ENCODE measurements around the gene ADRB2. TPM values are rescaled to one million over a fixed set of nuclear protein-coding genes. Genes with fewer than 3 reads are reported as not detected.

ADRB2 gene
- total RNA-seq, 1 experiment from 2014 or later, result 0.26 TPM

DNA sequence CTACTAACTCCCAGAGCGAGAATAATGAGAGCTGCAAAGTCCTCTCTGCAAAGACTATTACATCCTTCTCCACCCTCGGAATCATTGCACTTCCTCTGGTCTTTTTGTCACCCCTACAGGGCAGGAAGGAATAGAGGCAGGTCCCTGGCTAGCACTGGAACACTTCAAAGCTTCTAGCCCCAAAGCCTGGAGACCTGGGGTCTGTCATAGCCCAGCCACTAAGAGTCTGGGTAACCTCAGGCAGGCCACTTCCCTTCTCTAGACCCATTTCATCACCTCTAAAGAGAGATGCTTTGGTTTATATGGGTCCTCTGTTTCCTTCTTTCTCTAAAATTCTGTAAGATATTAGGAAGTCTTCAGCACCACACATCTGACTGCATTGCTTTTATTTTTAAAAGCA lies 6.7 kb downstream of the ADRB2 start:
- peak overlapping the region in 1 of 3 experiments; percentile 15; a peak in 2 of 7 replicates for H3K27ac Mint-ChIP-seq
- Histone ChIP-seq H3K4me2 (ENCODE audit: insufficient read depth, insufficient read length, low read length) (no peak overlapping the region), H3K23me2 (ENCODE audit: insufficient read length, low read depth, low read length, poor library complexity, severe bottlenecking) (no peaks in the 10 kb centered on the region), H2BK120ac (ENCODE audit: low read depth, low read length, poor library complexity, severe bottlenecking) (no peak overlapping the region), H3K27me3 (ENCODE audit: insufficient read depth, low read length) (no peaks in the 10 kb centered on the region), H3T11ph (ENCODE audit: low read length) (no peak overlapping the region), H3K9ac (ENCODE audit: extremely low read depth, insufficient read length, low read length) (no peak overlapping the region), H2BK12ac (ENCODE audit: insufficient read length, low read depth, low read length) (no peak overlapping the region), H3K9me3 (ENCODE audit: control insufficient read depth, low read depth, low read length) (no peaks in the 10 kb centered on the region), H2BK15ac (ENCODE audit: low read depth, low read length) (no peak overlapping the region), H2BK20ac (ENCODE audit: low read depth, low read length, poor library complexity, severe bottlenecking) (no peak overlapping the region), H3K23ac (ENCODE audit: insufficient read length, low read depth, low read length) (no peak overlapping the region), H2AK5ac (ENCODE audit: insufficient read length, low read length) (no peak overlapping the region), H2BK5ac (ENCODE audit: insufficient read length, low read length) (no peak overlapping the region), H3K79me1 (ENCODE audit: insufficient read depth, low read depth, low read length, poor library complexity, severe bottlenecking) (no peaks in the 10 kb centered on the region), H2AFZ (ENCODE audit: low read length) (no peak overlapping the region), H4K5ac (ENCODE audit: insufficient read length, low read depth, low read length) (no peak overlapping the region), H4K8ac (replicated peaks; ENCODE audit: insufficient read length, low read depth, low read length) (no peak overlapping the region), H3K79me2 (ENCODE audit: insufficient read depth, low read length) (no peaks in the 10 kb centered on the region), H4K91ac (ENCODE audit: insufficient read length, low read depth, low read length) (no peak overlapping the region), H3K14ac (ENCODE audit: insufficient read depth, low read length) (peak overlapping the region; percentile 62; the same call in 1 of the 2 replicates), H3K27ac (ENCODE audit: insufficient read length, low read depth, low read length) (no peak overlapping the region), H3K4ac (ENCODE audit: low read depth, low read length) (no peak overlapping the region), H3K56ac (ENCODE audit: insufficient read length, low read depth, low read length) (no peak overlapping the region), H3K4me1 (ENCODE audit: insufficient read depth, low read length) (no peaks in the 10 kb centered on the region), H3K18ac (ENCODE audit: insufficient read length, low read depth, low read length) (no peak overlapping the region), H4K20me1 (ENCODE audit: control insufficient read depth, insufficient read depth, insufficient read length) (no peaks in the 10 kb centered on the region)
- TF ChIP-seq, protein P1, sequence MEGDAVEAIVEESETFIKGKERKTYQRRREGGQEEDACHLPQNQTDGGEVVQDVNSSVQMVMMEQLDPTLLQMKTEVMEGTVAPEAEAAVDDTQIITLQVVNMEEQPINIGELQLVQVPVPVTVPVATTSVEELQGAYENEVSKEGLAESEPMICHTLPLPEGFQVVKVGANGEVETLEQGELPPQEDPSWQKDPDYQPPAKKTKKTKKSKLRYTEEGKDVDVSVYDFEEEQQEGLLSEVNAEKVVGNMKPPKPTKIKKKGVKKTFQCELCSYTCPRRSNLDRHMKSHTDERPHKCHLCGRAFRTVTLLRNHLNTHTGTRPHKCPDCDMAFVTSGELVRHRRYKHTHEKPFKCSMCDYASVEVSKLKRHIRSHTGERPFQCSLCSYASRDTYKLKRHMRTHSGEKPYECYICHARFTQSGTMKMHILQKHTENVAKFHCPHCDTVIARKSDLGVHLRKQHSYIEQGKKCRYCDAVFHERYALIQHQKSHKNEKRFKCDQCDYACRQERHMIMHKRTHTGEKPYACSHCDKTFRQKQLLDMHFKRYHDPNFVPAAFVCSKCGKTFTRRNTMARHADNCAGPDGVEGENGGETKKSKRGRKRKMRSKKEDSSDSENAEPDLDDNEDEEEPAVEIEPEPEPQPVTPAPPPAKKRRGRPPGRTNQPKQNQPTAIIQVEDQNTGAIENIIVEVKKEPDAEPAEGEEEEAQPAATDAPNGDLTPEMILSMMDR (conservative IDR thresholded peaks at IDR 0.05), result no peak
- no CpG with 5 or more reads among the region's 2 CpGs for WGBS (ENCODE audit: extremely low coverage, insufficient read length, low lambda C conversion rate)
- no peak overlapping the region for H3K4me3 Mint-ChIP-seq
- DNase-seq, result no peak
- H3K4me1 Mint-ChIP-seq, result peaks cover 12 to 18% of the 10 kb centered on the region in 2 experiments; a peak in 3 of 4 replicates
- H3K27me3 Mint-ChIP-seq (ENCODE audit: low read depth), result peaks cover 12% of the 10 kb centered on the region
- no peaks in the 10 kb centered on the region for H3K36me3 Mint-ChIP-seq (ENCODE audit: insufficient read depth in 1 of 3, low read depth in 3 of 3)
- H3K9me3 Mint-ChIP-seq, result no peaks in the 10 kb centered on the region

All from H9 (cell line).